Measurements from ENCODE around the gene NPY4R.
"Not testable (repeated sequence)": the region's sequence is repeated elsewhere in the genome, so short reads cannot be mapped to it uniquely, and the experiment has no call there.

The NPY4R gene, protein sequence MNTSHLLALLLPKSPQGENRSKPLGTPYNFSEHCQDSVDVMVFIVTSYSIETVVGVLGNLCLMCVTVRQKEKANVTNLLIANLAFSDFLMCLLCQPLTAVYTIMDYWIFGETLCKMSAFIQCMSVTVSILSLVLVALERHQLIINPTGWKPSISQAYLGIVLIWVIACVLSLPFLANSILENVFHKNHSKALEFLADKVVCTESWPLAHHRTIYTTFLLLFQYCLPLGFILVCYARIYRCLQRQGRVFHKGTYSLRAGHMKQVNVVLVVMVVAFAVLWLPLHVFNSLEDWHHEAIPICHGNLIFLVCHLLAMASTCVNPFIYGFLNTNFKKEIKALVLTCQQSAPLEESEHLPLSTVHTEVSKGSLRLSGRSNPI

DNA sequence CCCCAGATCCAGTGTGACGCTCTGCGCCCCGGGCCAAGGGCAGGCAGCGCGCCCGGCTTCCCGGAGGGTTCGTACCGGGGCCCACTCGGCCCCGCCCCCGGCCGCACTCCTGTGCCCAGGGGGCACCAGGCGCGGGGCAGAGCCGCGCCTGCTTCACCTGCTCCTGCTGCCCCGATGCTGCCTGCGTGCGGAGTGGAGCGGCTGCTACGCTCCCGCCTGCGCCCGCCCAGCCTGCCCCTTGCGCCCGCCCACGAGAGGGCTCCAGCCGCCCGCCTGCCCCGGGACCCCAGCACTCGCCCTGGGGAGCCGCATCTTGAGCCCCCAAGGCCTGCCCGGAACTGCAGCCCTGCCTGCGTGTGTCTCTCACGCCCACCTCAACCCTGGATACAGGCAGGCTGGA, at the start of gene NPY4R:
NPY4R (minus strand) TSS at position 194 of the 400 bp plus-strand sequence. CDS start 3,323 bp downstream, outside the sequence.
- DNase-seq: not testable (repeated sequence)

DNA sequence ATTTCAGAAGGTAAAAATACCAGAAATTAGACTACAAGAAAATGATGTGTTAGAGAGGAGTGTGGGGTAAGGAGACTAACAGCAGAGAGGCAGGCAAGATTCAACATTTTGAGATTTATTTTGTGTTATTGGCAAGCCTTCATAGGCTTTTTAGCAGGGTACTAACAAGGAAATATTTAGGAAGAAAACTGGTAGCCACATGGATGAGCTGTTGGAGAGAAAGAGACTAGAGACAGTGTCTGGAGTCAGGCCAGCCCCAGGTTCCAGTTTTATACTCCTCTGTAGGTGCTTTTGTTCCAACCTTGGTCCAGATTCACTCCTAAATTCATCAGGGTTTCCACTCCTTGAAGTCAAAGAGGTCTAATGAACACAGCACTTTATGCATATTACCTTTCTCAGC, 49.6 kb upstream of the NPY4R start:
- no peak for DNase-seq

DNA sequence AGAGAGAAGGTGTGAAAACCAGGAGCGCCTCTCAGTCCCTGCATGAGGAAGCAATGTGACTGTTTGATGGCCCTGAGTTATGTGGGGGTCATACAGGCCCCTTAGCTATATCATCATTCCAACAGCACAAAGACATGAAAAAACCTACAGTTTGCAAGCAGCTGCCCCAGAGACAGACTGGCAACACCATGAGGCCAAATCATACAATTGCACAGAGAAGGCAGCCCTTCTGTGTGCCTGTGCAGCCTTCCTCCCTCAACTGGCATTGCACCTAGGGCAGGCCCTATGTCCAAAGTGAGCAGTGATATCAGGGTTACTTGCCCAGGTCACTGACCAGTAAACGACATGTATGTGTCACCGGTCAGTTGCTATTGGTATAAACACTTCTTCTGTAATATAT, 49.1 kb upstream of the NPY4R start:
- DNase-seq: no peak

DNA sequence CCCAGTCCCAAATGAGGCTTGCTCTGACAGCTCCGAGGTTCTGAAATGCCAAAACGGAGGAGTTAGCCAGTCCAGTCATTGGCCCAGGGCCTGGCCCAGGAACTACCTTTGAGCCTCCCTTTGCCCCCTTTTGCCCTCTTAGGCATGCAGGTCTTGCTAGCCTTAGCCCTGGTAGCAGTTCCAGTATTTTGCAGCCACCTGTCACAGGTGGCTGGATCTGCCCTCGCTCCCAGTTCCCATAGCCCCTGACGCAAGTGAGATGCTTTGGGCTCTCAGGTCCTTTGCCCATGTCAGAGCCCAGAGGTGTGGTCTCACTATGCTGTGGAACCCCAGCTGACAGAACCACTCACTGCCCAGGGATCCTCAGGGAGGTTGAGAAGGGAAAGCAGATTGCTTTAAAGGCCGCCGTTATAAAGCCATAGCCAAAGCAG, 48.7 kb upstream of the NPY4R start:
- DNase-seq: no peak

DNA sequence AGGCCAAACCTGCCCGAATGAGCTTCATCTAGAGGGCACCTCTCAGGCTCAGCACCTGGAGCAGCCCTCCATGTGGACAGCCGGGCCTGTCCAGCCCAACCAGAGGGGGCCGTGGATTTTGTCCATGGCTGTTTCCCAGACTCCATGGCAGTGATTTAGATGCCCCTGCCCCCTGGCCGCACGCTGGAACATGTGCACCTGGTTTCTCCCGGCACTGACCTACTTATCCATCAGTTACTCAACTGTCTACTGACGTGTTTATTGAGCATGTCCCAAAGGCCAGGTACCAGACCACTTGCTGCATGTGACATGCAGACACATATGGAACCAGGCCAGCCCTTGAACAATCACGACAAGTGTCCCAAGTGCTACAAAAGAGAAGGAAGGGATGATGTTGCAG, 47.6 kb upstream of the NPY4R start:
- DNase-seq: not testable (repeated sequence)

DNA sequence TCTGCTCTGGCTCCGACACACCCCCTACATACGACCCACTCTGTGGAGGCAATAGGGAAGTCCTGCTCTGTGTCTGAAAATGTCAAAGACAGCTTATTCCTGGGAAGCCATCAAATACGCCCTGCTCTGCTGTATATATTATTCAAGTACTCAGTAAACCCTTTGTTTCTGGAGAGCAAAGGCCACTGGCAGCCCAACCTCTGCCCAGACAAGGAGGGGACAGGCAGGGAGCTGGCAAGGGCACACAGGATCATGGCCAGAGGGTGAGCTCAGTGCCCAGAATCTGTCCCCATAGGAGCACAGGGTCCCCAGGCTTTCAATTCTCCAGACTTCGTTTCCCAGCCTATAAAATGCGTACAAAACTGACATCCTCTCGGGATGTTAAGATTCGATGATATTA, 47.0 kb upstream of the NPY4R start:
- DNase-seq: not testable (repeated sequence)

DNA sequence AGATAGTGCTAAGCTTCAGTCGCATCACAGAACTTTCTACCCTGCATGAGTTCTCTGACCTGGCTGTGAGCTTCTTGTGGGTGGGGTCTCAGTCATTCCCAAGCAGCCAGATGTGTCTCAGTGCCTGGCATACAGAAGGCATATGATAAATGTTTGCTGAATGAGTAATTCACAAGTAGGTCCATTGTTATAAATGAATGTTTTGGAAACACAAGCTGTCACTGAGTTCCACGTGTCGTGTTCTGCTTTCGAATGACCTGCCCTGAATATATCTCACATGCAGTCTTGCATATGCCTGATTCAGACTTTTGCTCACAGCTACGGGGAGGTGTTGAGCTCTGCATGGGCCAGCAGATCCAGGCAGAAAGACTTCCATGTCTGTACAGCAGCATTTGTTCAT, 46.2 kb upstream of the NPY4R start:
- not testable (repeated sequence) for DNase-seq

DNA sequence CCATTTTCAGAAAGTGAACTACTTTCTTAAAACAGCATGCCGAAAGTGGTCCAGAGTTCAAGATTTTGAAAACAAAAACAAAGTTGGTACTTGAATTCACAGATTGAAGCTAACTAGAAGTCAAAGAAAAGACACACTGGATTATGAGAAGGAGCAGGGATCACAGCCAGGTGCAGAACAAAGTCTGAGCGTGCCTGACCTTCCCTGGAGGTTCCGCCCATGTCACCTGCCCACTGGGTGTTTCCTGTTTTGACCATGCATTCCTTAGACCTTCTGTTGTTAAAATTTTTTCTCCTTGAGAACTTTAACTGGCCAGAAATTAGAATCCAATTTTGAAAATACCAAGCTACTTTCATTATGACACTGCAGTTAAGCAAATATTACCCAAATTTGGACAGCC, 34.2 kb upstream of the NPY4R start:
- DNase-seq: not testable (repeated sequence)

DNA sequence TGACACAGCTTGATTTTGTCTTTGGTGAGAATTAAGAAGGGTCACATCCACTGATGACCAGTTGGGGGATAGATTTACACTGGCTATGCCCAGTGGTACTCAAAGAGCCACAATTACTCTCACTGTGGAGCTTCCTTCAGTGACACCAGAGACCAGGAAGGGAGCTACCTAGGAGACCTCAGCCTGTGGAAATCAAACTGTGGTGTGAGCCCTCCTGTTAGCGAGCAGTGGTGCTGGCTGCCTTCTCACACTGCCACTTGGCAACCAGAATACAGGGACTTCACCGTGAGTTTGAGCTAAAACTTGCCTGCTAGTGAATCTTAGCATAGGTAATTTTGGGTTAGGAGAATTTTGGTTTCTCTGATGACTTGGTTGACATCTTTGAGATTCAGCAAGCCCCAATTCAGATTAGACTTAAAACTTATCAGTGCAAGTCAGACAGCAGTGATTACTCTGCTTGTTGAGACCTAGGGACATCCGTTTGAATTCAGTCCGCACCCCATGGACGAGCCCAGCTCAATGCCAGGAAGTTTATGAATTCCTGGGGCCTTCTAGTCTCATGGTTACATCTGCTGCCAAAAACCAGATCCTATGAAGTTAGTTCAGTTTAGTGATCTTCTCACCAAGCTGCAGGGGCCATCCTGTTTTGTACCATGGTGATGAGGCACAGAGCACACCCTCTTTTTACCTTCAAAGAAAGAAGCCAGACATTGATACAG, 33.4 kb upstream of the NPY4R start:
- DNase-seq: not testable (repeated sequence)

DNA sequence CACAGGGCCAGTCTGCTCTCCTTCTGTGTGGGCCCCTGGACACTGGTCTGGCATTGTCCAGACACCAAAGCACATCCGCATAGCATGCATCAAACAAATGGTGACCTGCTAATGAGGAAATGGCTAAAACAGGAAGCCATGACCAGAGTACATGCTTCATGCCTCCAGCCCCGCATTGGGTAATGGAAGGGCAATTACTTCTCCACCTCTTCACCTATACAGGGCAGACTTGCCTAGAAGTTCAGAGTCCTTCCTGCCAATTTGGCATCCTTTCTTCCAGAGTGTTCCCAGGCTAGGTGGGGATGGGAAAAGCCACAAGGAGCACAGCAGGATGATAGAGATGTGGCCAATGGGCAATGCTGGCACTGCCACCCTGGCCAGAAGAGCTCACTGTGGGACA, 32.1 kb upstream of the NPY4R start:
- not testable (repeated sequence) for DNase-seq

DNA sequence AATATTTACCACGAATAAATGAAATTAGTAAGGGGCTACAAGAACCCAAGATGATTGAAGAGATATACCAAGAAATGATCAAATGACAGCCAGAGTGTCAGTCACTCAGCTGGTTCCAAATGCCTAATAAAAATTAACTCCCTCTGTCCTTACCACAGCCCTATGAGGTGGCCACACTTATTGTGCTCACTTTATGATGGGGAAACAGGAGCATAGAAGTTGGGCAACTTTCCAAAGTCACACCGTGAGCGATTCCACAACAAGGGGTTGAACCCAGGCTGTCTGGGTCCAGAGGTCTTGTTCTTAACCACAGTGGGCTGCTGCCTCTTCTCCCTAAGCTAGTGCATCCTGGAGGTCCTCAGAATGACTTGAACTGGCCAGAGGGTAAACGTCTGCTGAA, 31.6 kb upstream of the NPY4R start:
- not testable (repeated sequence) for DNase-seq

DNA sequence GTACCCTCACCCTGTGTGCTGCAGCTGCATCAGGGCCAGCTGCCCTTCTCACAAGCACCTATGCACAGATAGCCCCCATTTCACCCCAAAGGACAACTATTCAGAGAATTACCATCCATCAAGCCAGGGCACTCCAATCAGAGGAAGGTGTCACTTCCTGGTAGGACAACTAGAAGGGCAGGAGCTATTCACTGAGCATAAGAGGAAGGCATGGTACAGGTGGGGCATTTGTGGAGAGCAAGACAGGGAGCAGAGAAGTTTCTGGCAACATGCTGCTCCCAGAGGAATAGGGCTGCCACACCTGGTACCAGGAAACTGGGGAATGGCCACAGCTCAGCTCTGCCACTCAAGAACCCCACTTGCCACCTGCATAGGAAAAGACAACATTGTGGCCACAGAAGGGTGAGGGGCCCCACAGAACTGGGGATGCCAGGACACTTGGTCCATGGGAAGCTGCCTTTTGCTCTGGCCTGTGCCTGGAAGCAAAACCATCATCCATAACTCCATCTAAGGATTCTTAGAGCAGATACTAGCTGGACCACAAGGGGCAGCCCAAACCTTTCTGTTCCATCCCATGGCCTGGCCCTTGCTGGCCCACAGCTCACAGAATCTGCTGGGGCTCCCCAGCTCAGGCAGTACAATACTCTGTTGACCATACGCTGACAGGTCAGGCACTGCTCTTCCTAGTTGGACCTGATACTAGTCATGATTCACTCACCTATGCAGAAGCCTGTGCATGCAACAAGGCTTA, 25.8 kb upstream of the NPY4R start:
- DNase-seq: not testable (repeated sequence)

DNA sequence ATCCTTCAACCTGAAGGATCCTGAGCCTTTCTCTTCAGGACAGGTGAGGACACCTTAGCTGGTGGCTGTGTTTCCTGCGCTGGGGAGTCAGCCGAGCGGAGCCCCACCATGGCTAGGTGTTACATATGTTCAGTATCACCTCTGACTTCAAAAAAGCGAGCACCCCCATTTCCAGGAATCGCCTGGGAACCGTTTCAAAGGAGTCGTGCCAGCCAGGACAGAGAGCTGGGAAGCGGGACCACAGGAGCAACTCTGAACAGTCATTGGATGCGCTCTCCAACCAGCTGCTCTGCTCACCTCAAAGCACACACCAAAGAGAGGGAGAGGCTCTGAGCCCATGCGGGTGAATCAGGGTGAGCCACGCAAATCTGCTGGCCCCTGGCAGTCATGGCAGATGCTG, 24.5 kb upstream of the NPY4R start:
- DNase-seq: not testable (repeated sequence)

DNA sequence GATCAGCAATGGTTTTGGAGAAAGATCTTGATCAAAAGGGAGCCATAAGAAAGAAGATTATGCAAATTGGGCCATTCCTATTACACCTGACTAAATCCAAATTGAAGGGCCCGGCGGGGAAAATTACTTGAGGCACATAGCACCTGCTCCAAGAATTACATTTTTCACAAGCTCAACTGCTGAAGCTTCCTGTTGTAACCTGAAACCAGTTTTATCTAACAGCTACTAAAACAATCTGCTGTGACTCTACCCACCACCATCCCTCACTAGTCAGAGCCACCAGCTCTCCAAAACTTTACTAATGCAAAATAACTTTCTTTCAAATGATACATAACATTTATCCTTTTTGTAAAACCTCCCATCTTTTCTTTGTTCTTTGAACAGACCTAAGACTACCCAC, 20.7 kb upstream of the NPY4R start:
- DNase-seq: not testable (repeated sequence)

DNA sequence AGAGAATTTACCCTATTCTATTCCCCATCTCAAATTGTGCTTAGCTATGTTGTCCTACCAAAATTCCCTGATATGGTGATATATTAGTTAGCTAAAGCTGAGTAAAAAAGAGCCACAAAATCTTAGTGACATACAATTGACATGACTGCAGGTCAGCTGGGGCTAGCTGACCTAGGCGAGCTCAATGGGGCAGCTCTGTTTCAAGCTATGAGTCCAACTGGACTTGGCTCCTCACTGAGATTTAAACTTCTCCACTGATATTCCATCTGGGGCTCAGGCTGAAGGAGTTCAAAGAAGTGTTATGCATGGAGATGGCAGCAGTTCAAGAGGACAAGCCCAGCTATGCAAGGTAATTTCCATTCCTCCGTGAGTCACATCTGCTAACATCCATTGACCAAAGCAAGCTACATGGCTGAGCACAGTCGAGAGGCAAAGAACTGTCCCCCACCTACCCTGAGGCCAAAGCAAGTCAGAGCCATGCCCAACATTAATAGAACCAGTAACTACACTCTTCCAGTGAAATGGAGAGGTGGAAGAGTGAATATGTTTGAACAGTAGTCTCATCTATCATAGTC, 9.1 kb upstream of the NPY4R start:
- not testable (repeated sequence) for DNase-seq

DNA sequence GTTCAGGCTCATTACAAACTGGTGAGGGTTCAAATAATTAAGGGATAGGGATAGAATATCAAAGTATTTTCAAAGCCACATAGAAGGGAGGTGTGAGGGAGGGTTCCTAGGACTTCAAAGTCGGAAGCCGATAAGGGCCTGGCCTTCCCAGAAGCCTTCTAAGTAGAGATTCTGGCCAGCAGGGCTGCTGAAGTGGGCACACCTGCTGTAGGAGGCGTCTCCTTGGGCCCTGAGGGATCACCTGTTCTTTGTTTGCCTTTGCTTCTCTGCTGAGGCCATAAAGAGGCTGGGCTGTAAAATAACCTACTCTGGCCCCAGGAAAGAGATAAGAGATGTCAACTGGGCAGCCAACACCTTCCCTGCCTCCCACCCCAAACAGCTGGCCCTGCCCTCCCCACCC, 8.0 kb upstream of the NPY4R start:
- DNase-seq: not testable (repeated sequence)

DNA sequence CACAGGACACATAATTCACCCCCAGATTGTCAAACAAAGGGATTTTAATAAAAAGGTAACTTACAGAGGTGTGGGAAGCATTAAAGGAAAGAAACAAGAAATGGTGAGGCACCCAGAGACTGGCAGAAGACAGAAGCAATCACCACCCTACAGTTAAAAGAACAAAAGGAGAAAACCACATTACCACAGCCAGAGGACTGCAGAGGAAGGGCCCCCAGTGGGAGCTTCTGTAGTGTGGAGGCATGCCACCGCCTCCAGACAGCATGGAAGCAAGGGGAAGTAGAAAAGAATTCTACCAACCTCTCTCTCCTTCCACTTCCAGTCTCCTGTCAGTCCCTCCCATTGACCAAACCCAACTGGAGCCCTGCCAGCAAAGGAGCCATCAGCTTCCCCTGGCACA, 4.4 kb upstream of the NPY4R start:
- not testable (repeated sequence) for DNase-seq

DNA sequence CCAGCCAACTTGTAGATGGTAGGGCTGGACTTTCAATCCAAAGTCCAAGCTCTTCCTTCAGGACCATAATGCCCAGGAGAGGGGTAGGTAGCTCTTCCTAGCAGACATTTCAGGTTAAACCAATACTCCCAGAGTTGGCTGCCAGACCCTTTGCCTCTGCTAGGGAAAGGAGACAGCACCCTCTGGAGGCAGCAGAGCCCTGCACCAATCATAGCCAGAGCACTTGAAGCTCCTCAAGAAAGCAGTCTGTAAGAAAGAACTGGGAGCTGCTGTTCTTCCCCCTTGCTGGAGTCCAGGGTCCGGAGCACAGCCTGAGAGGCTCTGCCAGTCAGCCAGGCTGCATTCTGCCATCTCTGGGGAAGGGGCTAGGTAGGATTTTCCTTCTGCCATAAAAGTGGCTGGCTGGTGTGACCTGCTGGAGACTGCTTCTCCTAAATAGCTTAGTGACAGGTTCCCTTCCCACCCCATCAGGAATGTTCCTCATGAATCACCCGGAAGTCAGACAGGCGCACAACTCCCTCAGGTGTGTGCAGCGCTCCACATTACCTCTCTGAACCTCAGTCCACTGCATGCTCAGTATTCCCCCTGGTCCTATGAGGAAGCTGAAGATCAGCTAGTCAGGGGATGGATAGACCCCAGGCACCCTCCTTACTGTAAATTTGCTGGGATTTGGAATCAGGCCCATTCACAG, 2.5 kb upstream of the NPY4R start:
- DNase-seq: not testable (repeated sequence)

DNA sequence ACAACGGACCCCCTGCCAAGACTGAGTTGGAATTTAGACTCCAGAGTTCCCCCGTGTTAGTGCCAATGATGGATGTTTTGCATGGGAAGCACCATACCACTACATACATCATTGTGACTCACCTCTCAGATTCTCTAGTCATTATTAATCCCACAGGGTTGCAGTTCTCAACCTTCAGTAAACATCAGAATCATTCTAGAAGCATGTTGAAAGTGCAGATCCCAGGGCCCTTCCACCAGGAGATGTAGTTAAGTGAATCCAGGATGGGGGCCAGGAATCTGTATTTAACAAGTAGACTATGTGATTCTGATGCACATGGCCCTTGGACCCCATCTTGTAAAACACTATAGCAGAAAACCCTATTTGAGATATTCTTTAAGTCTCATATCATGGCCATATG, 2.1 kb downstream of the NPY4R start:
- not testable (repeated sequence) for DNase-seq

DNA sequence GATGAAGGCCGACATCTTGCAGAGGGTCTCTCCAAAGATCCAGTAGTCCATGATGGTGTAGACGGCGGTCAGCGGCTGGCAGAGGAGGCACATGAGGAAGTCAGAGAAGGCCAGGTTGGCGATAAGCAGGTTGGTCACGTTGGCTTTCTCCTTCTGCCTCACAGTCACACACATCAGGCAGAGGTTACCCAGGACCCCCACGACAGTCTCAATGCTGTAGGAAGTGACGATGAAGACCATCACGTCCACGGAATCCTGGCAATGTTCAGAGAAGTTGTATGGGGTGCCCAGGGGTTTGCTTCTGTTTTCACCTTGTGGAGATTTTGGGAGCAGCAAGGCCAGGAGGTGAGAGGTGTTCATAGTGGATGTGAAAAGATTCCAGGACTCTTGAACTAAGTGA, 3.5 kb downstream of the NPY4R start:
- DNase-seq: not testable (repeated sequence)

DNA sequence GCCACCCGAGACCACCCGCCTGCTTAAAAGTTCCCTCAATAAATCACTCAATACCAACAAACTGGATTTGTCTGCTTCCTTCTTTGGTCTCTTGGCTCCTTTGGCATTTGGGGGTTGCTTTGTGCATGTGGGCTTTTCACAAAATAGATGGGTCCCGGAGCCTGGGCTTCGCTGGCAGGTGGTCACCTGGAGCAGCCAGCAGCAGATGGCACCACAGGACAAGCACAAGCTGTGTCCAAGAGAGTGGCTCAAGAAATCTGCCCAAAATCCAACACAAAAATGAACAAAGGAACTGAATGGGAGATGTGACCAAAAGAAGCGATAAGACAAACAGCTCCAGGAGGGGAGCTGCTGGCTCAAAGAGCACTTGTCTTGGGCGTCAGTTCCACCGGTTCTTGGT, 6.2 kb downstream of the NPY4R start:
- not testable (repeated sequence) for DNase-seq

DNA sequence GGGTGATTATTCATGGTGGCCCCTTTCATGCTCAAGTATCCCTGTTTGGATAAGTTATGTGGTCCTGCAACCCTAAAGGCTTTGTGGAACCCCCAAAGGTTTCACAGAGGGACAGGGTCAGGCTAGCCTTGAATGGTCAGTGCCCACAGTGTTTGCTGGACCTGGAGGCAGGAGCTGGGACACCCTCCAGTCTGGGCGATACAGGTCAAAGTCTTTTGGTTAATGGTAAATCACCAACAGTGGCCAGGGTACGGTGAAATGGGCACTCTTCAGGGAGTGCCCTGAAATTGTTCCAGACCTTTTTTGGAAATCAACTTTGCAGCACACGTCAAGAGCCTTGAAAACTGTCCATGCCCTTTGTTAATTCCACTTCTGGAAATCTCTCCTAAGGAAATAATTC, 8.7 kb downstream of the NPY4R start:
- DNase-seq: not testable (repeated sequence)

Data from stimulated activated CD4-positive, alpha-beta T cell treated with anti-CD3 and anti-CD28 coated beads, Interleukin-2, amount 100 ng/mL, for 48 hours (primary cell).